Measurements from ENCODE around the gene PODXL. TPM values are rescaled to one million over a fixed set of nuclear protein-coding genes. Genes with fewer than 3 reads are reported as not detected.

PODXL gene
- total RNA-seq, 1 experiment from 2014 or later: 727 TPM

DNA sequence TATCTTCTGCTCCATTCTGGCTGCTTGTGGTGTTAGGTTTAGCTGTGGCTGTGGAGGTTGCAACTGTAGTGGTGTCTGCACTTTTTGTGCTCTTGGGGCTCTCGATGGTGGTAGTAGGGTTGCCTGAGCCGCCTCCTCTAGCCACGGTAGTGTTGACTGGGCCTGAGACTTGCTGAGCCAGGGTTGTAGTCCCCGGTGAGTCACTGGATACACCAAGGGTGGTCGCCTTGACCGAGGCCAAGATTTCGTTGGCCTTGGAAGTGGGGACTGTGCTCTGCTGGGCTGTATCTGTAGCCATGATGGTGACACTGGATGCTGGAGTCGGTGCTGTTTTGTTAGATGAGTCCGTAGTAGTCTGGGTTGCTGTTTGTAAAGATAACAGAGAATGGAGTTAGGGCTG lies 45.4 kb downstream of the PODXL start:
- Histone ChIP-seq H4K91ac (ENCODE audit: insufficient read length, low read depth, low read length) (no peak overlapping the region), H3K27ac (ENCODE audit: insufficient read length, low read depth, low read length) (no peak overlapping the region)

More for the DNA sequence above, 45.4 kb downstream of the PODXL start:
- Histone ChIP-seq H2BK15ac (ENCODE audit: low read depth, low read length) (no peak overlapping the region), H3K79me1 (ENCODE audit: insufficient read depth, low read depth, low read length, poor library complexity, severe bottlenecking) (peaks cover 10% of the 10 kb centered on the region), H4K8ac (replicated peaks; ENCODE audit: insufficient read length, low read depth, low read length) (no peak overlapping the region), H3K56ac (ENCODE audit: insufficient read length, low read depth, low read length) (no peak overlapping the region), H3K23me2 (ENCODE audit: insufficient read length, low read depth, low read length, poor library complexity, severe bottlenecking) (no peaks in the 10 kb centered on the region), H3K4me1 (ENCODE audit: insufficient read depth, low read length) (peaks cover 4% of the 10 kb centered on the region; the same call in 1 of the 2 replicates), H3T11ph (ENCODE audit: low read length) (no peak overlapping the region), H2BK12ac (ENCODE audit: insufficient read length, low read depth, low read length) (no peak overlapping the region), H3K14ac (ENCODE audit: insufficient read depth, low read length) (no peak overlapping the region), H2BK120ac (ENCODE audit: low read depth, low read length, poor library complexity, severe bottlenecking) (no peak overlapping the region), H3K23ac (ENCODE audit: insufficient read length, low read depth, low read length) (no peak overlapping the region), H3K9me3 (ENCODE audit: control insufficient read depth, low read depth, low read length) (no peaks in the 10 kb centered on the region), H4K5ac (ENCODE audit: insufficient read length, low read depth, low read length) (no peak overlapping the region), H2AK5ac (ENCODE audit: insufficient read length, low read length) (no peak overlapping the region), H4K20me1 (ENCODE audit: control insufficient read depth, insufficient read depth, insufficient read length) (peaks cover 3% of the 10 kb centered on the region), H2BK5ac (ENCODE audit: insufficient read length, low read length) (no peak overlapping the region), H3K18ac (ENCODE audit: insufficient read length, low read depth, low read length) (no peak overlapping the region), H3K9ac (ENCODE audit: extremely low read depth, insufficient read length, low read length) (no peak overlapping the region), H3K27me3 (ENCODE audit: insufficient read depth, low read length) (no peaks in the 10 kb centered on the region), H2AFZ (ENCODE audit: low read length) (no peak overlapping the region), H3K4ac (ENCODE audit: low read depth, low read length) (no peak overlapping the region), H2BK20ac (ENCODE audit: low read depth, low read length, poor library complexity, severe bottlenecking) (no peak overlapping the region), H3K4me2 (ENCODE audit: insufficient read depth, insufficient read length, low read length) (no peak overlapping the region), H3K79me2 (ENCODE audit: insufficient read depth, low read length) (peaks cover 27% of the 10 kb centered on the region; the same call in 1 of the 2 replicates)
- H3K4me1 Mint-ChIP-seq: peaks cover 54 to 78% of the 10 kb centered on the region in 2 experiments
- no peak for DNase-seq
- H3K36me3 Mint-ChIP-seq (ENCODE audit: insufficient read depth in 1 of 3, low read depth in 3 of 3): peaks cover 63 to 76% (median 74%) of the 10 kb centered on the region in 3 experiments
- peak overlapping the region; percentile 20 to 94 (median 36); a peak in 4 of 7 replicates for H3K27ac Mint-ChIP-seq
- H3K9me3 Mint-ChIP-seq: no peaks in the 10 kb centered on the region; a peak in 1 of 5 replicates
- H3K4me3 Mint-ChIP-seq: no peak overlapping the region; a peak in 1 of 5 replicates
- TF ChIP-seq CTCF (conservative IDR thresholded peaks at IDR 0.05): no peak
- WGBS (ENCODE audit: extremely low coverage, insufficient read length, low lambda C conversion rate): no CpG with 5 or more reads among the region's 9 CpGs
- peaks cover 2% of the 10 kb centered on the region for H3K27me3 Mint-ChIP-seq (ENCODE audit: low read depth)
